ENCODE data around the gene LCE3E. TPM values are rescaled to one million over a fixed set of nuclear protein-coding genes. Genes with fewer than 3 reads are reported as not detected.
"Not testable (repeated sequence)": the region's sequence is repeated elsewhere in the genome, so short reads cannot be mapped to it uniquely, and the experiment has no call there.

LCE3E gene
- total RNA-seq, 2 experiments from 2014 or later = not detected

DNA sequence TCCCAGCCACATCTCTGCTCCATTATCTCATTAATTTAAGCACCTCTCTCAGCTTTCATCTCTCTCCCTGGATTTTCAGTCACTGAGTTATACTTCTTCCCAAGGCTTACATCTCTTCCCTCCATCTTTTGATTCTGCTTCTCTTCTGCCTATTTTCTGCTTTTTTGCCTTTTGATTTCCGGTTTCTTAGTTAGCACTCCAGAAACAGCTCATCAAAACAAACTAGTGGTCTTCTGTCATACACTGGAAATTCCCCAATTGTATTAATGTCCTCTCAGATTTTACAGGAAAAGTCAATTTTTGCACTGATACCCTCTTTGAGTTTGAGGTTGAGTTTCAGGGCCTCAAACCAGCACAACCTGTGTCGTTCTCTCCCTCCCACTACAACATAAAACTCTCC, 1.5 kb downstream of the LCE3E start:
- ATAC-seq = no peak
- ChIA-PET CTCF (no interaction called here), POLR2A (no interaction called here)
- Mint-ChIP-seq H3K4me1 (ENCODE audit: low read depth) (no peaks in the 10 kb centered on the region), H3K9me3 (peaks cover 8% of the 10 kb centered on the region), H3K27me3 (peaks cover 10% of the 10 kb centered on the region), H3K4me3 (no peak overlapping the region), H3K36me3 (ENCODE audit: low read depth) (no peaks in the 10 kb centered on the region), H3K27ac (no peak overlapping the region)
- intact Hi-C loops (cut with micrococcal nuclease) = no loop called here
- TF ChIP-seq, protein P1, sequence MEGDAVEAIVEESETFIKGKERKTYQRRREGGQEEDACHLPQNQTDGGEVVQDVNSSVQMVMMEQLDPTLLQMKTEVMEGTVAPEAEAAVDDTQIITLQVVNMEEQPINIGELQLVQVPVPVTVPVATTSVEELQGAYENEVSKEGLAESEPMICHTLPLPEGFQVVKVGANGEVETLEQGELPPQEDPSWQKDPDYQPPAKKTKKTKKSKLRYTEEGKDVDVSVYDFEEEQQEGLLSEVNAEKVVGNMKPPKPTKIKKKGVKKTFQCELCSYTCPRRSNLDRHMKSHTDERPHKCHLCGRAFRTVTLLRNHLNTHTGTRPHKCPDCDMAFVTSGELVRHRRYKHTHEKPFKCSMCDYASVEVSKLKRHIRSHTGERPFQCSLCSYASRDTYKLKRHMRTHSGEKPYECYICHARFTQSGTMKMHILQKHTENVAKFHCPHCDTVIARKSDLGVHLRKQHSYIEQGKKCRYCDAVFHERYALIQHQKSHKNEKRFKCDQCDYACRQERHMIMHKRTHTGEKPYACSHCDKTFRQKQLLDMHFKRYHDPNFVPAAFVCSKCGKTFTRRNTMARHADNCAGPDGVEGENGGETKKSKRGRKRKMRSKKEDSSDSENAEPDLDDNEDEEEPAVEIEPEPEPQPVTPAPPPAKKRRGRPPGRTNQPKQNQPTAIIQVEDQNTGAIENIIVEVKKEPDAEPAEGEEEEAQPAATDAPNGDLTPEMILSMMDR (IDR thresholded peaks at IDR 0.05) = no peak
- no peak for DNase-seq

DNA sequence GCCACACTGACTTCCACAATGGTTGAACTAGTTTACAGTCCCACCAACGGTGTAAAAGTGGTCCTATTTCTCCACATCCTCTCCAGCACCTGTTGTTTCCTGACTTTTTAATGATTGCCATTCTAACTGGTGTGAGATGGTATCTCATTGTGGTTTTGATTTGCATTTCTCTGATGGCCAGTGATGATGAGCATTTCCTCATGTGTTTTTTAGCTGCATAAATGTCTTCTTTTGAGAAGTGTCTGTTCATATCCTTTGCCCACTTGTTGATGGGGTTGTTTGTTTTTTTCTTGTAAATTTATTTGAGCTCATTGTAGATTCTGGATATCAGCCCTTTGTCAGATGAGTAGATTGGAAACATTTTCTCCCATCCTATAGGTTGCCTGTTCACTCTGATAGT, 18.2 kb downstream of the LCE3E start:
- DNase-seq; intact Hi-C loops (cut with micrococcal nuclease); H3K4me3 Mint-ChIP-seq; POLR2A ChIA-PET; H3K4me1 Mint-ChIP-seq (ENCODE audit: low read depth); H3K36me3 Mint-ChIP-seq (ENCODE audit: low read depth); H3K27ac Mint-ChIP-seq; H3K9me3 Mint-ChIP-seq; CTCF ChIA-PET; ATAC-seq: not testable (repeated sequence)
- H3K27me3 Mint-ChIP-seq = peaks cover 11% of the 10 kb centered on the region

DNA sequence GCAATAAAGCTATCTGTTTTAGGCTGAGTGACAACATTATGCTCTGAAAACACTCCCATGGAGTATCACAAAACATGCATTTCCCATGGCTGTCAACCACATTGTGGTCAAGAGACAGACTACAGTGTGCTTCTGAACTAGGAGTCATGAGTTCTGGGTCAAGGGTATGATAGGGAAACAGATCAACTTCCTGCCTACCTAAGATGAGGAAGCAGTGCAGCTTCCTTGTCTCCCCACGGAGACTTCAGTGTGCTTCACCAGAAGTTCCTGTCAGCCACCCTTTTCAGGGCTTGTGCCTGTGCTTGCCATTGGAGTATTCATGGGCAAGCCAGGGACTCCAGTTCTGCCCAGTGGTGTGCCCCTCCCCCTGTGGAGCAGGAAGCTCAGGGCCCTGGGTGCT, 19.9 kb downstream of the LCE3E start:
- CTCF ChIA-PET = no interaction called here
- Mint-ChIP-seq H3K9me3 (peaks cover 2% of the 10 kb centered on the region), H3K27ac (no peak overlapping the region), H3K36me3 (ENCODE audit: low read depth) (no peaks in the 10 kb centered on the region), H3K27me3 (peaks cover 12% of the 10 kb centered on the region), H3K4me3 (no peak overlapping the region), H3K4me1 (ENCODE audit: low read depth) (no peaks in the 10 kb centered on the region)
- intact Hi-C loops (cut with micrococcal nuclease) = no loop called here
- DNase-seq (no peak), ATAC-seq (no peak)
- TF ChIP-seq, protein P1 (IDR thresholded peaks at IDR 0.05) = no peak
- POLR2A ChIA-PET = no interaction called here

DNA sequence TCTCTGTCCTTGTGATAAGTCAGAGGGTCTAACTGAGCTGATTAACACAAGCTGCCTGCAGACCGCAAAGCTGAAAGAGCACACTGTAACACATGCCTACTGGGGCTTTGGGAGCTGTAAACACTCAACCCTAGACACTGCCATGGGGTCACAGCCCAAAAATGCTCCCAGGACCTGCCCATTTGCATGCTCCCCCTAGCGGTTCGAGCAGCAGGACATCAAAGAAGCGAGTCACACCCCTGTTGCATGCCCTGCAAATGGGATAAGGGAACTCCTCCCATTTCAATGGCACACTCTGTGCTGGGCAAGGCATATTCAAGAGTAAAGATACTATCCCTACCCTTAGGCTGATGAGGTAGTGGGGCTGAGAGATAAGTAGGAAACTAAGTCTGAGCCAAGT, 22.8 kb downstream of the LCE3E start:
- Mint-ChIP-seq H3K27ac (no peak overlapping the region), H3K27me3 (peaks cover 16% of the 10 kb centered on the region), H3K36me3 (ENCODE audit: low read depth) (no peaks in the 10 kb centered on the region), H3K4me3 (no peak overlapping the region), H3K4me1 (ENCODE audit: low read depth) (no peaks in the 10 kb centered on the region), H3K9me3 (peaks cover 2% of the 10 kb centered on the region)
- ChIA-PET POLR2A (no interaction called here), CTCF (no interaction called here)
- TF ChIP-seq, protein P1 (IDR thresholded peaks at IDR 0.05) = no peak
- intact Hi-C loops (cut with micrococcal nuclease) = no loop called here
- ATAC-seq (no peak), DNase-seq (peak; percentile 7)

DNA sequence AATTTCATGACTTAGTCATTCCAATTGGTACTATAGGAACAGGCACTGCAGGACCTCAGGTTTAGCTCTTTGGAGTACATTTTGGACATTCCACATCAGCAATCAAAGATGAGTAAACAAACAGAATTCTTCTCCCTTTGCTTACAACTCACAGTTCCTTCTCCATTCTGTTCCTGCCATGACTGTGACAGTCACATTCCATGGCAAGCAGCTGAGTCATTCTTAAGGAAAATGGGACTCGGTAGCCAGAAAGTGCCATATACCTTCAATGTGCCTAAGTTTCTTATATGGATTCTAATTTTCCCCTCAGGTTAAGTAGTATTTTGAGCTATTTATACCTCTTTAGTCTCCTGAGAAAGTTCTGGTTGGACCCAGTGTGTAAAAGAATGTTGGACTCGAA, 26.7 kb downstream of the LCE3E start:
- no peaks in the 10 kb centered on the region for H3K4me1 Mint-ChIP-seq (ENCODE audit: low read depth)
- no peak overlapping the region for H3K27ac Mint-ChIP-seq
- intact Hi-C loops (cut with micrococcal nuclease) = no loop called here
- ATAC-seq (no peak), DNase-seq (no peak)
- POLR2A ChIA-PET = no interaction called here
- H3K36me3 Mint-ChIP-seq (ENCODE audit: low read depth) = no peaks in the 10 kb centered on the region
- CTCF ChIA-PET = no interaction called here
- peaks cover 18% of the 10 kb centered on the region for H3K27me3 Mint-ChIP-seq
- no peak overlapping the region for H3K4me3 Mint-ChIP-seq
- H3K9me3 Mint-ChIP-seq = no peaks in the 10 kb centered on the region
- TF ChIP-seq, protein P1 (IDR thresholded peaks at IDR 0.05) = no peak

DNA sequence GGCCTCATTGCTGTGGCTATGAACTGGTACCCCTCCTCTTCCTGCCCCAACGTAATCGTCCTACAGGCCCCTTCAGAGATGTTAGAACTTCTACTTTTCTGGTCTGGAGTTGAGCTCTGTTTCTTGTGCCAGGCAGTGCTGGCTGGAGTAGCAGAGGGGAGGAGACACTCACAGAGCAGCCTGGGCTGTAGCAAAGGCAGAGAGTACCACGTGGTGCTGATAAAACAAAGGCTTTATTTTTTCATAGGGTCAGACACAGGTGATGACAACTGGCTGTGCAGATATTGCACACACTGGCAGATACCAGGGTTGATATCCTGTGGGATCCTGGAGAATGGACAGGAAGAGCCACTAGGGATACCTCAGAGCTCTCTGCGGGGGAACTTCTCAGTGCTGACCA, 29.1 kb downstream of the LCE3E start:
- ChIA-PET POLR2A (interaction anchor here (0.5 kb wide), 1 partner anchor 10 kb away, joined by 3 read pairs; no protein-coding TSS in a partner anchor), CTCF (no interaction called here)
- H3K4me3 Mint-ChIP-seq = no peak overlapping the region
- H3K4me1 Mint-ChIP-seq (ENCODE audit: low read depth) = no peaks in the 10 kb centered on the region
- TF ChIP-seq, protein P1 (IDR thresholded peaks at IDR 0.05) = no peak
- peaks cover 22% of the 10 kb centered on the region for H3K27me3 Mint-ChIP-seq
- no peaks in the 10 kb centered on the region for H3K36me3 Mint-ChIP-seq (ENCODE audit: low read depth)
- no peak overlapping the region for H3K27ac Mint-ChIP-seq
- DNase-seq = no peak
- no peak for ATAC-seq
- no peaks in the 10 kb centered on the region for H3K9me3 Mint-ChIP-seq
- intact Hi-C loops (cut with micrococcal nuclease) = no loop called here

All from activated CD8-positive, alpha-beta T cell treated with anti-CD3 and anti-CD28 coated beads for 36 hours (primary cell).